B cell (primary cell): ENCODE results near the gene KRI1. TPM values are rescaled to one million over a fixed set of nuclear protein-coding genes. Genes with fewer than 3 reads are reported as not detected.
A peak's percentile ranks its signal among the peaks of the same experiment; 100 is the strongest.

Experiments used
- ATAC-seq: fragments of 200-7000 bp; cut with Tn5 transposase; one replicate; pipeline ENCODE4 v1.10.0; 2021; ENCODE audit warnings: low read depth, mild to moderate bottlenecking, moderate number of reproducible peaks, moderate library complexity
- CTCF ChIA-PET: fragments of 350-600 bp; sonication (Branson Sonifier 250); formaldehyde crosslinking; loops from one replicate; lab custom pipeline; 2021; ENCODE audit warnings: antibody characterized with exemption, inconsistent platforms; lab: Charles Lee
- POLR2A ChIA-PET: fragments of 350-600 bp; sonication (Branson Sonifier 250); formaldehyde crosslinking; loops from one replicate; lab custom pipeline; 2021; ENCODE audit warnings: antibody characterized with exemption; lab: Charles Lee
- DNase-seq: peaks from one replicate; pipeline ENCODE4 v3.0.0; 2013
- H2AFZ ChIP-seq: 2 replicates; pipeline ENCODE4 v1.6.1; 2012; ENCODE audit warnings: mild to moderate bottlenecking, low read depth, low read length; ENCODE audit not compliant: insufficient read depth, poor library complexity, severe bottlenecking
- H3K27ac ChIP-seq, 2 donors: 1 replicate in 1 of 2; 2 replicates in 1 of 2; pipeline ENCODE4 v1.5.1; 2012 to 2013; ENCODE audit warnings: low read length in 2 of 2, mild to moderate bottlenecking in 2 of 2, moderate library complexity in 1 of 2
- H3K27me3 ChIP-seq, 4 experiments: fragments of 200-600 bp in 1 of 4; sonication (generic) in 1 of 4; replicated peaks in 1 of 4; 1 replicate in 2 of 4; 2 replicates in 2 of 4; pipeline versions ENCODE4 v1.6.1 to v1.7.0; 2013 to 2016; ENCODE audit warnings: low read length in 3 of 4, mild to moderate bottlenecking in 2 of 4, mixed read lengths in 1 of 4, moderate library complexity in 1 of 4; ENCODE audit not compliant: insufficient read depth in 4 of 4, control insufficient read depth in 3 of 4; ENCODE audit errors: control extremely low read depth in 1 of 4
- H3K36me3 ChIP-seq, 2 experiments: replicated peaks in 1 of 2; 1 replicate in 1 of 2; 2 replicates in 1 of 2; pipeline versions ENCODE4 v1.6.1 to v1.7.1; 2013; ENCODE audit warnings: low read length in 1 of 2; ENCODE audit not compliant: insufficient read depth in 2 of 2, control insufficient read depth in 1 of 2; ENCODE audit errors: control extremely low read depth in 1 of 2, extremely low read depth in 1 of 2
- H3K4me1 ChIP-seq, 2 donors: fragments of 200-600 bp in 1 of 2; sonication (generic) in 1 of 2; 1 replicate in 1 of 2; 2 replicates in 1 of 2; pipeline versions ENCODE4 v1.5.1 to v1.6.1; 2013 to 2017; ENCODE audit warnings: low read length in 2 of 2; ENCODE audit not compliant: control insufficient read depth in 2 of 2, insufficient read depth in 2 of 2
- H3K4me2 ChIP-seq: replicated peaks from 2 replicates; pipeline ENCODE3; 2012; ENCODE audit warnings: mild to moderate bottlenecking, low read depth, low read length; ENCODE audit not compliant: poor library complexity, severe bottlenecking
- H3K4me3 ChIP-seq, 5 experiments: fragments of 200-600 bp in 1 of 5; sonication (generic) in 1 of 5; 1 replicate in 3 of 5; 2 replicates in 2 of 5; pipeline versions ENCODE4 v1.5.1 to v1.7.0; 2011 to 2016; ENCODE audit warnings: low read length in 4 of 5, mild to moderate bottlenecking in 4 of 5, low read depth in 2 of 5, control low read depth in 1 of 5, moderate library complexity in 1 of 5; ENCODE audit not compliant: insufficient read depth in 1 of 5; ENCODE audit errors: control extremely low read depth in 1 of 5, extremely low read depth in 1 of 5
- H3K79me2 ChIP-seq: fragments of 200-600 bp; sonication (generic); one replicate; pipeline ENCODE4 v1.6.0; 2016; ENCODE audit warnings: low read length; ENCODE audit not compliant: control insufficient read depth, insufficient read depth
- H3K9ac ChIP-seq: fragments of 200-600 bp; sonication (generic); 2 replicates; pipeline ENCODE4 v1.6.1; 2017; ENCODE audit warnings: mild to moderate bottlenecking, low read length, moderate library complexity
- H3K9me3 ChIP-seq, 3 donors: one replicate each; pipeline versions ENCODE4 v1.6.1 to v1.7.1; 2013; ENCODE audit warnings: low read length in 2 of 3; ENCODE audit not compliant: control insufficient read depth in 2 of 3, insufficient read depth in 1 of 3; ENCODE audit errors: control extremely low read depth in 1 of 3
- H4K20me1 ChIP-seq: 2 replicates; pipeline ENCODE4 v1.6.0; 2012; ENCODE audit warnings: mild to moderate bottlenecking, low read length; ENCODE audit not compliant: insufficient read depth, control insufficient read depth, poor library complexity, severe bottlenecking
- H3K27ac Mint-ChIP-seq: one replicate; pipeline ENCODE4 v1.8.0; 2021; ENCODE audit warnings: mixed read lengths
- H3K27me3 Mint-ChIP-seq: one replicate; pipeline ENCODE4 v1.8.0; 2021; ENCODE audit warnings: mixed read lengths
- H3K4me1 Mint-ChIP-seq: one replicate; pipeline ENCODE4 v1.8.0; 2021; ENCODE audit warnings: mixed read lengths
- H3K4me3 Mint-ChIP-seq: one replicate; pipeline ENCODE4 v1.8.0; 2021; ENCODE audit warnings: mixed read lengths
- H3K9me3 Mint-ChIP-seq: one replicate; pipeline ENCODE4 v1.8.0; 2022; ENCODE audit warnings: mixed read lengths; ENCODE audit not compliant: insufficient read depth
- EZH2 ChIP-seq: IDR thresholded peaks from 2 replicates; pipeline ENCODE4 v1.6.1; 2012; ENCODE audit warnings: borderline replicate concordance, low read depth, mild to moderate bottlenecking, moderate library complexity, low read length; ENCODE audit not compliant: insufficient read depth, poor library complexity, severe bottlenecking
- WGBS: methylation state at CpG from one replicate; pipeline ENCODE4 v1.1.5; 2013; ENCODE audit warnings: missing lambda C conversion rate; ENCODE audit not compliant: insufficient coverage; 5-methylcytosine and 5-hydroxymethylcytosine counted together
- intact Hi-C: fragments of 100-400 bp; cut with micrococcal nuclease; formaldehyde crosslinking; loops from one replicate; pipeline ENCODE4 v1.10.0; 2022
- polyA plus RNA-seq: library from polyadenylated mRNA; depleted of rRNA; stranded (reverse); fragments of >200 nt; gene quantifications from 2 replicates; pipeline ENCODE4 v1.2.3, GENCODE V29; 2012
- total RNA-seq, 2 donors: library from RNA; stranded (reverse); fragments of 120-200 nt in 1 of 2; gene quantifications; 1 replicate in 1 of 2; 2 replicates in 1 of 2; pipeline versions ENCODE4 v1.2.3 to v1.2.4, GENCODE V29; 2013 to 2022
- TF ChIP-seq, protein P1 (sequence below): fragments of 200-600 bp; IDR thresholded peaks from one replicate; pipeline ENCODE4 v1.8.0; 2022; ENCODE audit warnings: antibody characterized with exemption, mild to moderate bottlenecking

KRI1 gene
- total and polyA plus RNA-seq, 2 donors (not counting 1 experiment from before 2014, with no cell fraction given) = 46.7 to 62.8 TPM

DNA sequence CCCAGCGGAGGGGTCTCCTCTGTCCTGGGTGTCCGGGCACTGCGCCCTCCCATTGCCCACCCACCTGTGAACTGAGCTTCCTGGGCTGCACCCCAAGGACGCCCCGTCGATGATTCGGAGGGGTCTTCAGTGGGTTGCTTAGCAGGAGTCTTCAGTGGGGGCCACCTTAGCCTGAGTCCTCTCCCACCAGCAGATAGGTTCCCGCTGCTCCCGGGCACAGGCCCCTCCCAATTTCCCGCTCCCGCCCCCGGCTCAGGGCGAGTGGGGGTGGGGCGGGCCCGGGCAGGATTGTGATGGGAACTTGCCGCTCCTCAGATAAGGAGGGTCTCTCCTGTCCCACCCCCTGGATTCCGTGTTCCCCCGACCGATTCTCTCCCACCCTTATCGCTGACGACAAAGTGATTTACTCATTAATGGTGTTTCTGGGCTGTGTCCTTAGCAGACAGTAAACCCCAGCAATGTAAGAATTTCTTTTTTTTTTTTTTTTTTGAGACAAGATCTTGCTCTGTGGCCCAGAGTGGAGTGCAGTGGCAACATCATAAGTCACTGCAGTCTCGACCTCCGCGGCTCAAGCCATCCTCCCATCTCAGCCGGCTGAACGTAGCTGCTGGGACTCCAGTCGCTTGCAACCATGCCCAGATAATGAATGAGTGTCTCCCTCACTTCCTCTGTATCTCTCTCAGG lies 47.9 kb downstream of the KRI1 start:
- Histone ChIP-seq H3K9ac (peak overlapping the region; percentile 26), H3K79me2 (no peaks in the 10 kb centered on the region), H2AFZ (peak overlapping the region; percentile 32), H3K4me2 (peak overlapping the region; percentile 55), H3K36me3 (no peaks in the 10 kb centered on the region), H3K9me3 (peaks cover 0 to 13% (median 0%) of the 10 kb centered on the region in 3 donors), H3K4me3 (peak overlapping the region in 1 of 5 experiments; percentile 14), H3K27ac (no peak overlapping the region), H3K27me3 (peaks cover 2 to 78% (median 43%) of the 10 kb centered on the region in 4 experiments), H4K20me1 (no peaks in the 10 kb centered on the region), H3K4me1 (peaks cover 34 to 39% of the 10 kb centered on the region in 2 donors)
- Mint-ChIP-seq H3K27me3 (peaks cover 51% of the 10 kb centered on the region), H3K27ac (no peak overlapping the region), H3K4me3 (peak overlapping the region; percentile 40), H3K4me1 (peaks cover 36% of the 10 kb centered on the region), H3K9me3 (no peaks in the 10 kb centered on the region)
- ATAC-seq (peak; percentile 28), DNase-seq (peak; percentile 42)
- POLR2A ChIA-PET = interaction anchor here (0.7 kb wide), 1 partner anchor 318 kb away, joined by 13 read pairs; the partner anchor contains the start of gene TMED1
- intact Hi-C loops = no loop called here
- whole genome bisulfite sequencing = 3% methylated on average over 19 of the region's 27 CpGs
- CTCF ChIA-PET = interaction anchor here (1.5 kb wide), 1 partner anchor 9 kb away, joined by 3 read pairs; no protein-coding TSS in a partner anchor
- no peak for TF ChIP-seq EZH2
- TF ChIP-seq, protein P1, sequence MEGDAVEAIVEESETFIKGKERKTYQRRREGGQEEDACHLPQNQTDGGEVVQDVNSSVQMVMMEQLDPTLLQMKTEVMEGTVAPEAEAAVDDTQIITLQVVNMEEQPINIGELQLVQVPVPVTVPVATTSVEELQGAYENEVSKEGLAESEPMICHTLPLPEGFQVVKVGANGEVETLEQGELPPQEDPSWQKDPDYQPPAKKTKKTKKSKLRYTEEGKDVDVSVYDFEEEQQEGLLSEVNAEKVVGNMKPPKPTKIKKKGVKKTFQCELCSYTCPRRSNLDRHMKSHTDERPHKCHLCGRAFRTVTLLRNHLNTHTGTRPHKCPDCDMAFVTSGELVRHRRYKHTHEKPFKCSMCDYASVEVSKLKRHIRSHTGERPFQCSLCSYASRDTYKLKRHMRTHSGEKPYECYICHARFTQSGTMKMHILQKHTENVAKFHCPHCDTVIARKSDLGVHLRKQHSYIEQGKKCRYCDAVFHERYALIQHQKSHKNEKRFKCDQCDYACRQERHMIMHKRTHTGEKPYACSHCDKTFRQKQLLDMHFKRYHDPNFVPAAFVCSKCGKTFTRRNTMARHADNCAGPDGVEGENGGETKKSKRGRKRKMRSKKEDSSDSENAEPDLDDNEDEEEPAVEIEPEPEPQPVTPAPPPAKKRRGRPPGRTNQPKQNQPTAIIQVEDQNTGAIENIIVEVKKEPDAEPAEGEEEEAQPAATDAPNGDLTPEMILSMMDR = no peak

DNA sequence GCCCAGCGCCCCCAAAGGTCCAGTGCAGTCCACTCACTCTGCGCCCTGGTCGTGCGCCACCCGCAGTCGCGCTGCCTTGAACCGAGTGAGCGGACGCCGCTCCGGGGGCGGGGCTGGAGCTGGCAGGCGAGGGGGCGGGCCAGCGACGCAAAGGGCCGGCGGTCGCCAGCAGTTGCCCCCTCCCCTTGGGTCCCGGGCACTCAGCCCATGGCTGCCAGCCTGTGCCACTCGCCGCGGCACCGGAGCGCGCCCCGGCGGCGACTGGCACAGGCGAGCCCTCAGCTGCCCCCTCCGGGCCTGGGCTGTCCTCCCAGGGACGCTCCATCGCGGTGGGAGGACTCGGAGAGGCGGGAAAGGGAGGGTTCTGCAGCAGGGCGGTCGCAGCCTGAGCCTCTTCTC lies 48.5 kb downstream of the KRI1 start, which contains the start of gene S1PR5:
Gene S1PR5, minus strand, starts transcription at position 87 of the 399 bp plus-strand sequence. CDS start 2,436 bp downstream, outside the sequence.
- intact Hi-C loops = no loop called here
- H3K27me3 Mint-ChIP-seq = peaks cover 53% of the 10 kb centered on the region
- H3K4me3 Mint-ChIP-seq = peak within 1 kb of the TSS; percentile 47
- ChIA-PET CTCF (interaction anchor here (1.4 to 1.5 kb wide), 2 partner anchors 9 to 11 kb away, joined by 3 to 4 read pairs; no protein-coding TSS in a partner anchor), POLR2A (no interaction called here)
- H3K4me1 ChIP-seq = peaks cover 34 to 39% of the 10 kb centered on the region in 2 donors
- H3K27me3 ChIP-seq = peaks cover 2 to 84% (median 45%) of the 10 kb centered on the region in 4 experiments
- H4K20me1 ChIP-seq = no peaks in the 10 kb centered on the region
- H3K9me3 ChIP-seq = peaks cover 0 to 13% (median 0%) of the 10 kb centered on the region in 3 donors
- H3K27ac Mint-ChIP-seq = peak within 1 kb of the TSS; percentile 5
- no peak within 1 kb of the TSS for H3K27ac ChIP-seq
- ATAC-seq (peak; percentile 33), DNase-seq (no peak)
- H3K36me3 ChIP-seq = no peaks in the 10 kb centered on the region
- H3K4me2 ChIP-seq = peak within 1 kb of the TSS; percentile 55
- H3K9me3 Mint-ChIP-seq = no peaks in the 10 kb centered on the region
- TF ChIP-seq, protein P1 = no peak
- TF ChIP-seq EZH2 = no peak
- H3K9ac ChIP-seq = peak within 1 kb of the TSS; percentile 26
- H2AFZ ChIP-seq = peak within 1 kb of the TSS; percentile 32
- H3K4me1 Mint-ChIP-seq = peaks cover 36% of the 10 kb centered on the region
- no peaks in the 10 kb centered on the region for H3K79me2 ChIP-seq
- WGBS = 8% methylated on average over 36 of the region's 39 CpGs
- peak within 1 kb of the TSS in 1 of 5 experiments; percentile 14 for H3K4me3 ChIP-seq
